Caco-2 (cell line): ENCODE measurements around the gene CACNA1C. TPM values are rescaled to one million over a fixed set of nuclear protein-coding genes. Genes with fewer than 3 reads are reported as not detected.

Experiments used
- BruUV-seq: library from RNA; stranded (reverse); fragments of 400-500 nt; replicated peaks from 2 replicates; lab custom pipeline; 2021; lab: Mats Ljungman, UMichigan
- CTCF ChIA-PET: fragments of 300-600 bp; sonication (Branson Sonifier 250); formaldehyde crosslinking; loops from one replicate; lab custom pipeline; 2022; ENCODE audit warnings: antibody characterized with exemption; lab: Charles Lee
- POLR2A ChIA-PET: fragments of 300-600 bp; sonication (Branson Sonifier 250); formaldehyde crosslinking; loops from one replicate; lab custom pipeline; 2022; ENCODE audit warnings: antibody characterized with exemption; lab: Charles Lee
- DNase-seq, 2 experiments: peaks; one replicate each; pipeline versions ENCODE4 v3.0.0 to v3.0.0-alpha.2; 2020 to 2022
- H3K27me3 ChIP-seq: replicated peaks from 2 replicates; pipeline ENCODE4 v1.6.0; 2011; ENCODE audit warnings: low read length; ENCODE audit not compliant: control insufficient read depth, insufficient read depth
- H3K36me3 ChIP-seq: 2 replicates; pipeline ENCODE4 v1.5.1; 2011; ENCODE audit warnings: low read length; ENCODE audit not compliant: control insufficient read depth, insufficient read depth
- H3K4me1 ChIP-seq: fragments of 250-450 bp; sonication (Bioruptor Pico); 2 replicates; pipeline ENCODE4 v1.5.1; 2020; ENCODE audit warnings: mild to moderate bottlenecking
- H3K4me3 ChIP-seq: 2 replicates; pipeline ENCODE4 v1.5.1; 2011; ENCODE audit warnings: low read depth, mild to moderate bottlenecking, control low read depth, low read length
- H3K9me3 ChIP-seq: fragments of 250-450 bp; sonication (Bioruptor Pico); 2 replicates; pipeline ENCODE4 v1.5.1; 2020; ENCODE audit warnings: mild to moderate bottlenecking, moderate library complexity
- H3K27ac Mint-ChIP-seq: one replicate; pipeline ENCODE4 v1.8.0; 2022; ENCODE audit warnings: mixed read lengths; ENCODE audit not compliant: unreplicated experiment
- H3K27me3 Mint-ChIP-seq: one replicate; pipeline ENCODE4 v1.8.0; 2022; ENCODE audit warnings: mixed read lengths; ENCODE audit not compliant: insufficient read depth, unreplicated experiment
- H3K36me3 Mint-ChIP-seq: one replicate; pipeline ENCODE4 v1.8.0; 2022; ENCODE audit warnings: mild to moderate bottlenecking, mixed read lengths; ENCODE audit not compliant: insufficient read depth, unreplicated experiment
- H3K4me1 Mint-ChIP-seq: one replicate; pipeline ENCODE4 v1.8.0; 2022; ENCODE audit warnings: low read depth, mixed read lengths; ENCODE audit not compliant: unreplicated experiment
- H3K4me3 Mint-ChIP-seq: one replicate; pipeline ENCODE4 v1.8.0; 2022; ENCODE audit warnings: mild to moderate bottlenecking, moderate library complexity, mixed read lengths; ENCODE audit not compliant: unreplicated experiment
- H3K9me3 Mint-ChIP-seq: one replicate; pipeline ENCODE4 v1.8.0; 2022; ENCODE audit warnings: mixed read lengths; ENCODE audit not compliant: unreplicated experiment
- CTCF ChIP-seq, 2 experiments: fragments of 200-600 bp in 1 of 2; IDR thresholded peaks; 1 replicate in 1 of 2; 2 replicates in 1 of 2; pipeline versions ENCODE4 v1.5.1 to v1.8.0; 2011 to 2022; ENCODE audit warnings: antibody characterized with exemption in 1 of 2, control low read depth in 1 of 2, inconsistent platforms in 1 of 2, low read depth in 1 of 2, low read length in 1 of 2, mild to moderate bottlenecking in 1 of 2, moderate library complexity in 1 of 2; ENCODE audit not compliant: insufficient read depth in 1 of 2, severe bottlenecking in 1 of 2, unreplicated experiment in 1 of 2
- intact Hi-C: fragments of 100-400 bp; cut with micrococcal nuclease; formaldehyde crosslinking; loops from one replicate; pipeline ENCODE4 v1.10.0; 2022; ENCODE audit not compliant: unreplicated experiment
- total RNA-seq: library from RNA; stranded (reverse); gene quantifications from 2 replicates; pipeline ENCODE4 v1.2.3, GENCODE V29; 2022

Gene CACNA1C
- total RNA-seq, 1 experiment from 2014 or later = not detected

GRCh38 chr12:2402073-2402579 lies 349.3 kb downstream of the CACNA1C start:
- TF ChIP-seq CTCF (IDR thresholded peaks at IDR 0.05; ENCODE audit: insufficient read depth in 1 of 2, low read depth in 1 of 2, low read length in 1 of 2, severe bottlenecking in 1 of 2, unreplicated experiment in 1 of 2) = no peak
- ChIA-PET CTCF (no interaction called here), POLR2A (no interaction called here)
- Mint-ChIP-seq H3K36me3 (no peaks in the 10 kb centered on the region), H3K4me3 (no peak overlapping the region), H3K27me3 (peaks cover 27% of the 10 kb centered on the region), H3K4me1 (no peaks in the 10 kb centered on the region), H3K27ac (no peak overlapping the region), H3K9me3 (no peaks in the 10 kb centered on the region)
- Histone ChIP-seq H3K36me3 (no peaks in the 10 kb centered on the region), H3K4me1 (no peaks in the 10 kb centered on the region), H3K9me3 (no peaks in the 10 kb centered on the region), H3K27me3 (0 out of 2 replicates have a peak, but pooled peaks cover 1% of the 10 kb centered on the region), H3K4me3 (no peak overlapping the region)
- intact Hi-C loops = no loop called here
- no peak for DNase-seq
- no TSS peak for BruUV-seq

DNA sequence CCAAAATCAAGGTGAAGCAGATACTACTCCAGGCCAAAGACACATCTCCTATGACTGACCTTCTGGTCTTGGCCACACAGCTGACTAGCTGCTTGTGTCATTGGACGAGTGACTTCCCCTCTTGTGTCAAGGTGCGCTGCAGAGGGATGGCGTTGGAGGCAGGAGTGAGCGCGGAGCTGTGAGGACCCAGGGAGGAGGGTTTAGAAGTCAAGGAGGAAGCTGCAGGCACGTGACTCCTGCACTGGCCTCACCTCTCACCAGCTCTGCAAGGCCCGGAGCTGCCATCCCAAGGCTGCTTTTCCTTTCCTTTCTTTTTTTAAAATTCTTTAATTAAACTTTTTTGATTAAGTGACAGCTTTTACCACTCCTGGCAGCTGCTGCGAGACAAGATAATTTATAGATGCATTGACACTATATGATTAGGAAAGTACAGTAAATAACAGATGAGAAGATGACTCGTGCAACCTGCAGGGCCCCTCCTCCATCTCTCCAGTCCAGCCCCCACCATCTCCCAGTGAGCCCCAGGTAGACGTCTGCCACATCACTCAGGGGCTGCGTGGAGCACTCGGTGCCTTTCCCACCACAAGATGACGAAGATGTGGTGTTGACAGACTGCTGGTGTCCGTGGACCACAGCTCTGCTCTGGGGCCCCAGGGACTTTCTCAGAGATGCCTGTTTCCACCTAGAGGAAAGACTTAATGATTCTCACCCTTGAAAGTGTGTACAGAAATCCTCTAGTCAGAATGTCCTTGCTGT lies 350.6 kb downstream of the CACNA1C start:
- BruUV-seq = no TSS peak
- Mint-ChIP-seq H3K27me3 (peaks cover 30% of the 10 kb centered on the region), H3K36me3 (no peaks in the 10 kb centered on the region), H3K9me3 (no peaks in the 10 kb centered on the region), H3K4me3 (no peak overlapping the region), H3K4me1 (no peaks in the 10 kb centered on the region), H3K27ac (no peak overlapping the region)
- Histone ChIP-seq H3K9me3 (no peaks in the 10 kb centered on the region), H3K36me3 (no peaks in the 10 kb centered on the region), H3K4me3 (no peak overlapping the region), H3K27me3 (0 out of 2 replicates have a peak, but pooled peaks cover 1% of the 10 kb centered on the region), H3K4me1 (no peaks in the 10 kb centered on the region)
- ChIA-PET POLR2A (no interaction called here), CTCF (no interaction called here)
- DNase-seq = no peak
- intact Hi-C loops = no loop called here
- no peak for TF ChIP-seq CTCF (IDR thresholded peaks at IDR 0.05; ENCODE audit: insufficient read depth in 1 of 2, low read depth in 1 of 2, low read length in 1 of 2, severe bottlenecking in 1 of 2, unreplicated experiment in 1 of 2)

DNA sequence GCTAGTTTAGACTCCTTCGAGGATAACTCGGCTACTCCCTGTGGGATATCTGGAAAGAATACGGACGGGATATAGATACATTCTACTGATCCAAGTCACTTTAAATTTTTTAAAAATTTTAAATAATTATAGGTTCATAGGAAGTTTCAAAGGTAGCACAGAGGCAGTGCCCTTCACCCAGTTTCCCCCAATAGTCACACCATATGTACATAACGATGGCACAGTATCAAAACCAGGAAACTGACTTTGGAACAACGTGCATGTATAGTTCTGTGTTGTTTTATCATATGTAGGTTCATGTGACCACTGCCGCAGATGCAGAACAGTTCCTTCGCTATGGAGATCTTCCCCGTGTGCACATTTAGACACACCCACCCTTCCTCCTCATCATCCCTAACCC lies 352.3 kb downstream of the CACNA1C start:
- H3K36me3 Mint-ChIP-seq = no peaks in the 10 kb centered on the region
- ChIA-PET POLR2A (no interaction called here), CTCF (no interaction called here)
- no peaks in the 10 kb centered on the region for H3K36me3 ChIP-seq
- no peaks in the 10 kb centered on the region for H3K4me1 ChIP-seq
- H3K27me3 Mint-ChIP-seq = peaks cover 29% of the 10 kb centered on the region
- no TSS peak for BruUV-seq
- DNase-seq = no peak
- no peaks in the 10 kb centered on the region for H3K9me3 Mint-ChIP-seq
- no peak overlapping the region for H3K4me3 ChIP-seq
- H3K4me3 Mint-ChIP-seq = no peak overlapping the region
- intact Hi-C loops = no loop called here
- TF ChIP-seq CTCF (IDR thresholded peaks at IDR 0.05; ENCODE audit: insufficient read depth in 1 of 2, low read depth in 1 of 2, low read length in 1 of 2, severe bottlenecking in 1 of 2, unreplicated experiment in 1 of 2) = no peak
- H3K27ac Mint-ChIP-seq = no peak overlapping the region
- H3K9me3 ChIP-seq = no peaks in the 10 kb centered on the region
- 0 out of 2 replicates have a peak, but pooled peaks cover 1% of the 10 kb centered on the region for H3K27me3 ChIP-seq
- no peaks in the 10 kb centered on the region for H3K4me1 Mint-ChIP-seq
